Progenitor cell of endocrine pancreas (in vitro differentiated cells): Measurements from ENCODE around the gene DUSP7. TPM values are rescaled to one million over a fixed set of nuclear protein-coding genes. Genes with fewer than 3 reads are reported as not detected.

Source experiments
- DNase-seq: peaks from one replicate; pipeline ENCODE4 v3.0.0; 2021; ENCODE audit warnings: low spot score; ENCODE audit not compliant: unreplicated experiment
- H3K27ac Mint-ChIP-seq: 2 replicates; pipeline ENCODE4 v1.8.0; 2021; ENCODE audit warnings: mild to moderate bottlenecking, moderate library complexity, mixed read lengths
- H3K27me3 Mint-ChIP-seq: 2 replicates; pipeline ENCODE4 v1.8.0; 2021; ENCODE audit warnings: mixed read lengths
- H3K36me3 Mint-ChIP-seq: 2 replicates; pipeline ENCODE4 v1.8.0; 2022; ENCODE audit warnings: mixed read lengths; ENCODE audit not compliant: insufficient read depth
- H3K4me1 Mint-ChIP-seq: 2 replicates; pipeline ENCODE4 v1.8.0; 2021; ENCODE audit warnings: low read depth, mixed read lengths
- H3K4me3 Mint-ChIP-seq: 2 replicates; pipeline ENCODE4 v1.8.0; 2021; ENCODE audit warnings: low read depth, mild to moderate bottlenecking, moderate library complexity, mixed read lengths
- H3K9me3 Mint-ChIP-seq: 2 replicates; pipeline ENCODE4 v1.8.0; 2021; ENCODE audit warnings: low read depth, mixed read lengths
- total RNA-seq: library from RNA; stranded (reverse); gene quantifications from 2 replicates; pipeline ENCODE4 v1.2.1, GENCODE V29; 2021
- TF ChIP-seq, protein P1 (sequence below): fragments of 200-600 bp; sonication (generic); IDR thresholded peaks from one replicate; pipeline ENCODE4 v1.5.0; 2021; ENCODE audit warnings: antibody characterized with exemption, mild to moderate bottlenecking; ENCODE audit not compliant: unreplicated experiment

The DUSP7 gene
- total RNA-seq, 1 donor from 2014 or later: 10.3 TPM

DNA sequence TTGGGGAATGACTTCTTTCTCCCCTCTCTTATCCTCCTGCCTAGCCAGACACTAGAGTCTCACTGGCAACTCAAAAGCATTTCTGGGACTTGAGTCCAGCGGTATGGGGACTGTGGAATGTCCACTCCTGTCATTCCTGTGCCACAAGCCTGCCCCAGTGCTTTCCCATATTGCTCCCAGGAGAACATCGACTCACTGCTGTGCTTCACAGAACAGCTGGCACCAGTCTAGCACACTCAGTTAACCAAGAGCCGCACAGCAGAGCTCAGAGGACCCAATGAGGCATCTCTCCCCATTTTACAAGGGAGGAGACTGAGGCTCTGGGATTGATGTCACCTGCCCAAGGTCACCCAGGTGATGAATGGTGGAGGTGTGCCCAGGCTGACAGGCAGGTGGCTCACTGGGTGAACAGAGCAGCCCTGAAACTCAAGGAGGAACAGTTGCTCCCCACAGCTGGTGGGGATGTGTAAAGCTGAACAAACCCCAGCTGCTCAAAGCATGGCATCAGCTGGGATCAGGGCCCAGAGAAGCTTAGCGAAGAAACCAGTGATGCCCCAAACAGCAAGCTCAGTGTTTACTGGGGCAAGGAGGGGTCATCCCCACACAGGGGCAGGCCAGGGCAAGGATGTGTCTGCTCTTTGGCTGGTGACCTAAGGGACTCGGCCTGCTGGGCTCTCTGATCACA lies 35.4 kb upstream of the DUSP7 start:
- Mint-ChIP-seq H3K9me3 (no peaks in the 10 kb centered on the region), H3K27me3 (no peaks in the 10 kb centered on the region), H3K36me3 (peaks cover 1% of the 10 kb centered on the region), H3K4me1 (peaks cover 6% of the 10 kb centered on the region), H3K4me3 (no peak overlapping the region), H3K27ac (peak overlapping the region; percentile 1)
- TF ChIP-seq, protein P1, sequence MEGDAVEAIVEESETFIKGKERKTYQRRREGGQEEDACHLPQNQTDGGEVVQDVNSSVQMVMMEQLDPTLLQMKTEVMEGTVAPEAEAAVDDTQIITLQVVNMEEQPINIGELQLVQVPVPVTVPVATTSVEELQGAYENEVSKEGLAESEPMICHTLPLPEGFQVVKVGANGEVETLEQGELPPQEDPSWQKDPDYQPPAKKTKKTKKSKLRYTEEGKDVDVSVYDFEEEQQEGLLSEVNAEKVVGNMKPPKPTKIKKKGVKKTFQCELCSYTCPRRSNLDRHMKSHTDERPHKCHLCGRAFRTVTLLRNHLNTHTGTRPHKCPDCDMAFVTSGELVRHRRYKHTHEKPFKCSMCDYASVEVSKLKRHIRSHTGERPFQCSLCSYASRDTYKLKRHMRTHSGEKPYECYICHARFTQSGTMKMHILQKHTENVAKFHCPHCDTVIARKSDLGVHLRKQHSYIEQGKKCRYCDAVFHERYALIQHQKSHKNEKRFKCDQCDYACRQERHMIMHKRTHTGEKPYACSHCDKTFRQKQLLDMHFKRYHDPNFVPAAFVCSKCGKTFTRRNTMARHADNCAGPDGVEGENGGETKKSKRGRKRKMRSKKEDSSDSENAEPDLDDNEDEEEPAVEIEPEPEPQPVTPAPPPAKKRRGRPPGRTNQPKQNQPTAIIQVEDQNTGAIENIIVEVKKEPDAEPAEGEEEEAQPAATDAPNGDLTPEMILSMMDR: no peak
- DNase-seq: no peak

DNA sequence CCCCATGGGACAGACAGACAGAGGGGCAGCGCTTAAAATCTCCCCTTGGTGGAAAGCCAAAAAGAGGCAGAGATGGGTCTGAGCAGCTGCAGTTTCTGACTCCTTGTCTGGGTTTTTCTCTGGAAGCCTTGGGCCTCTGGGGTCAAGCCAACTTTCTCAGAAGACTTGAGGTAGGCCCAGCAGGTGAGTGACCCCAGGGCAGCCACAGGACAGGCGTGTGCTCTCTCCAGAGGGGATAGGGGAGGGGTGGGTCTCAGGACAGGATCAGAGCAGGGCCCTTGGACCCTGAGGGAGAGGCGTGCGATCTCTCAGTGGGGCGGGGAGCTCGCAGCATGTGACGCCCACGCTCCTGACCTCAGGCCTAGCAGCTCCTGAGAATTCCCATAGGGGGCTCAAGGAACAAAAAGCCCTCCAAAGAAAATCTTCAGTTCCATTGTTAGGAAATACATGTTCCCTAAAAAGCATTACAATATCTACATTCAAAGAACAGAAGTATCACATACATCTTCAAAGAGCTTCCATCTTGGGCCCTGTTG lies 34.6 kb upstream of the DUSP7 start:
- TF ChIP-seq, protein P1: peak; percentile 19
- no peaks in the 10 kb centered on the region for H3K27me3 Mint-ChIP-seq
- H3K4me1 Mint-ChIP-seq: peaks cover 6% of the 10 kb centered on the region
- H3K36me3 Mint-ChIP-seq: peaks cover 1% of the 10 kb centered on the region
- no peaks in the 10 kb centered on the region for H3K9me3 Mint-ChIP-seq
- no peak overlapping the region for H3K4me3 Mint-ChIP-seq
- no peak for DNase-seq
- H3K27ac Mint-ChIP-seq: peak overlapping the region; percentile 1

DNA sequence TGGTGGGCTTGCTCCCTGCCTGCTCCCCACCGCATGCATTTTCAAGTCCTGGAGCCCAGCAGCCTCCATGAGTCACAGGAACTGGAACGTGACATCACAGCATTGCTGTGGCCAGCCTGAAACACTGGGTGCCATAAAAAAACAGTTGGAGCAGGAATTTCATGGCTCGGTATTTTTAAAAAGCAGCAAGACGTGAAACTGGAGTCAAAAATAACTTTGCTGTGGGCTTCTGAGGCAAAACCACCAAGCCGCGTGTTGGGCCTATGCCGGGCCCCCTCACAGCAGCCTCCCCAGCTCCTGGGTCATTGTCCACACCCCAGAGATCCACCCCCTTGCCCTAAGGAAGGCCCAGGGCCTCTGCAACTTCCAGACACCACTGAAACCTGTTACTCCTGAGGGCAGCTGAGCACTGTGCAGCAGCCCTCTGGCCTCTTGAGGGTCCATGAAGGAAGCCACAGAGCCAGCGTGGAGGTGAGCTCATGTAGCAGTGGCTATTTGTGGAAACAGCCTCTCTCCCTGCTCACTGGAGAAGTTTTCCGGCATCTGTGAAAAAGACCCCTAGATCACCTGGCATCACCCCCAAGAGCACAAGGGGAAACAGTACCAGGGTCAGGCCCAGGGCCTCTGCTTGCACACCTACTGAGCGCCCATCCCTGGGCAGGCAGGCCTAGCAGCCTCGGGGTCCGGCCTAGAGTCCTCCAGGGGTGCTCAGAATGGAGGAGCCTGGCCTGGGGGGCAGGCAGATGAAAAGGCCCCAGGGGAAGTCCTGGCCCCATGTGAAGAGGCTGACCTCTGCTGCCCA lies 34.0 kb upstream of the DUSP7 start:
- Mint-ChIP-seq H3K27me3 (no peaks in the 10 kb centered on the region), H3K9me3 (no peaks in the 10 kb centered on the region), H3K36me3 (peaks cover 1% of the 10 kb centered on the region), H3K4me3 (no peak overlapping the region), H3K4me1 (peaks cover 6% of the 10 kb centered on the region), H3K27ac (no peak overlapping the region)
- DNase-seq: no peak
- TF ChIP-seq, protein P1: no peak

DNA sequence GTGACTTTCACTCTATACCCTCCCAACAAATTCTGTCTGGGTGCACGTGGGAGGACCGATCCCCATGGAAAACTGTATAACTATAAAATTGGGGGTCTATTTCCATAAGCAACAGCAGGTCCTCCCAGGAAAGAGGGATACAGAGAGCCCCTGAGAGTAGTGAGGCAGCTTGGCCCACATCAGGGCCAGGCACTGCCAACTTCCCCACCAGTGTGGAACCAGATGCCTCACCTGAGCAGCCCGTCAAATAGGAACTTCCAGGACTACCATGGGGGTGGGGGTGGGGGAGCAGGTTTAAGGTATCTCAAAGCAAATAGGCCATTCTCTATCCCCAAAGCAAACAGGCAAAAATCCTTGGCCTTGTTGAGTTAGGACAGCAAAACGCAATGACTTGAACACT lies 33.3 kb upstream of the DUSP7 start:
- TF ChIP-seq, protein P1: no peak
- H3K4me1 Mint-ChIP-seq: peaks cover 6% of the 10 kb centered on the region

More for the DNA sequence above, 33.3 kb upstream of the DUSP7 start:
- no peak for DNase-seq
- no peak overlapping the region for H3K4me3 Mint-ChIP-seq
- no peak overlapping the region for H3K27ac Mint-ChIP-seq
- H3K9me3 Mint-ChIP-seq: no peaks in the 10 kb centered on the region
- peaks cover 1% of the 10 kb centered on the region for H3K36me3 Mint-ChIP-seq
- no peaks in the 10 kb centered on the region for H3K27me3 Mint-ChIP-seq
